Lower lobe of right lung (tissue), 2 donors: ENCODE data around the gene NFYC. TPM values are rescaled to one million over a fixed set of nuclear protein-coding genes. Genes with fewer than 3 reads are reported as not detected.

Source experiments
- ATAC-seq, 2 donors: fragments of 200-7000 bp; cut with Tn5 transposase; one replicate each; pipeline ENCODE4 v1.9.1; 2020 to 2022; ENCODE audit warnings: mild to moderate bottlenecking in 2 of 2, moderate library complexity in 2 of 2
- DNase-seq: peaks from one replicate; pipeline ENCODE4 v3.0.0-alpha.2; 2020
- H3K27ac ChIP-seq: fragments of 200-600 bp; one replicate; pipeline ENCODE4 v1.8.0; 2022
- H3K27me3 ChIP-seq: fragments of 200-600 bp; one replicate; pipeline ENCODE4 v1.8.0; 2022; ENCODE audit warnings: low read depth
- H3K36me3 ChIP-seq: fragments of 200-600 bp; one replicate; pipeline ENCODE4 v1.8.0; 2022; ENCODE audit warnings: mild to moderate bottlenecking
- H3K4me1 ChIP-seq: fragments of 200-600 bp; one replicate; pipeline ENCODE4 v1.8.0; 2022
- H3K4me3 ChIP-seq: fragments of 200-600 bp; one replicate; pipeline ENCODE4 v1.8.0; 2022; ENCODE audit warnings: mild to moderate bottlenecking
- H3K9me3 ChIP-seq: fragments of 200-600 bp; one replicate; pipeline ENCODE4 v1.8.0; 2022
- CTCF ChIP-seq: fragments of 200-600 bp; IDR thresholded peaks from one replicate; pipeline ENCODE4 v1.8.0; 2022; ENCODE audit warnings: antibody characterized with exemption, mild to moderate bottlenecking
- intact Hi-C: fragments of 100-400 bp; cut with DNase I; formaldehyde crosslinking; loops from one replicate; pipeline ENCODE4 v1.11.0; 2022
- total RNA-seq: library from RNA; stranded (reverse); fragmentation: NEBNext Ultra II Directional; extraction: Animal tissue kit (Norgen Biotek cat#: 25700); gene quantifications from one replicate; pipeline ENCODE4 v1.2.1, GENCODE V29; 2021
- donor health status: DM: no; HTN: yes; CAD: no; lungs with severe emphysema.

NFYC gene
- total RNA-seq, 1 donor from 2014 or later = 54.2 TPM

- intact Hi-C loops = no loop called here
- H3K36me3 ChIP-seq = peaks cover 99% of the 10 kb centered on the region
- no peaks in the 10 kb centered on the region for H3K9me3 ChIP-seq
- H3K27ac ChIP-seq = no peak overlapping the region
- no peaks in the 10 kb centered on the region for H3K4me1 ChIP-seq
- ATAC-seq (no peak), DNase-seq (no peak)
- H3K4me3 ChIP-seq = no peak overlapping the region
- no peak for TF ChIP-seq CTCF
- no peaks in the 10 kb centered on the region for H3K27me3 ChIP-seq
Measured at GRCh38 chr1:40758578-40759343, 67.3 kb downstream of the NFYC start.

DNA sequence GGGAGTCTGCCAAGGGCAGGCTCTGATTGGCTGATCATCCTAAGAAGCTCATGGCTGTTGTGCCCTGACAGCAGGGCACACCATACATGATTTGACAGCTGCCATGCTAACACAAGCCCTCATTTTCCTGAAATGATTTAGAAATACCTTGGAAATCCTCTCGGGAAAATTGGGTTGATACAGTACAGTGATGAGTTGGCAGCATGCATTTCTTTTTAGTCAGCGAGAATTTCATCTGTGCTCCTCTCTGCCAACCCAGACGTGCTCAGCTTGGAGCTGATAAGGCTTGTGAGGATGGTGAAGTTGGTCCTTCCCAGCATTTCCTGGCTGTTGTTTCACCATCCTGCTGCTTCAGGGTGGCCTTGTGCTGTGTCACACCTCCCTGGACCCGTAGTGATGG is 69.5 kb downstream of the NFYC start:
- Histone ChIP-seq H3K27me3 (no peaks in the 10 kb centered on the region), H3K9me3 (no peaks in the 10 kb centered on the region), H3K4me3 (no peak overlapping the region), H3K36me3 (peaks cover 99% of the 10 kb centered on the region), H3K27ac (no peak overlapping the region), H3K4me1 (no peaks in the 10 kb centered on the region)
- intact Hi-C loops = no loop called here
- ATAC-seq (no peak), DNase-seq (no peak)
- TF ChIP-seq CTCF = no peak

DNA sequence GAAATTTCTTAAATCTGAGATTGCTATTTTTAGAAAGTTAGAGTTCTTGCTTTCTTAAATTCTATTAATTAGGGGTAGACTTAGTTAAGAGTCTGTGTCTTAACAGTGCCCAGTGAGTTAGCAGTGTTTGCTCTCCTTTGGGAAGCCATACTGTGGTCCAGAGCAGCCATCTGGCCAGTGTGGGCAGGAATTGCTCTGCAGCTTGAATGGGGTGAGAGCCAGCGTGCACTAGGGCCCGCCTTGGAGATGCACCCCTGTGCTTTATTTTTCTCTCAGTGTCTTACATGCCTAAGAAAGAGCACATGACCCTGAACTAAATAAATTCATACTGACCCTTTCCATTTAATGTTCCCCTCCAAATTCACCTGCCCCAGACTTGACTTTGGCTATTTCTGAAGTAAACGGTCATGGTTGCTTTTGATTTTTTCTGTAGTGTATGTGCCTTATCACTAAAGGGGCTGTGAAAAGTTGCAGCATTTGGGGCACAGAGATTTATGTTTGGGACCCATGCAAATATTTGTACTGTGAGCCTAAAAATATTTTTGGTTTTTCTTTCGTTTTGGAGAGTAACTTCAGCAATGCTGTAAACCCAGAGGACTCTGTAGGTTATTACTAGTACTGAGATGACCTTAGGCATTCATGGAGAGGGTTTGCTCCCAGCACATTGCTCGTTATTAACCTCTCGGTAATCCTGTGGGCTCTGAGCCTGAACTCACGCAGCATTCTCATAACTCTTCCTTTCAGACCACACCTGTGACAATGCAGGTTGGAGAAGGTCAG is 70.8 kb downstream of the NFYC start:
- intact Hi-C loops = no loop called here

DNA sequence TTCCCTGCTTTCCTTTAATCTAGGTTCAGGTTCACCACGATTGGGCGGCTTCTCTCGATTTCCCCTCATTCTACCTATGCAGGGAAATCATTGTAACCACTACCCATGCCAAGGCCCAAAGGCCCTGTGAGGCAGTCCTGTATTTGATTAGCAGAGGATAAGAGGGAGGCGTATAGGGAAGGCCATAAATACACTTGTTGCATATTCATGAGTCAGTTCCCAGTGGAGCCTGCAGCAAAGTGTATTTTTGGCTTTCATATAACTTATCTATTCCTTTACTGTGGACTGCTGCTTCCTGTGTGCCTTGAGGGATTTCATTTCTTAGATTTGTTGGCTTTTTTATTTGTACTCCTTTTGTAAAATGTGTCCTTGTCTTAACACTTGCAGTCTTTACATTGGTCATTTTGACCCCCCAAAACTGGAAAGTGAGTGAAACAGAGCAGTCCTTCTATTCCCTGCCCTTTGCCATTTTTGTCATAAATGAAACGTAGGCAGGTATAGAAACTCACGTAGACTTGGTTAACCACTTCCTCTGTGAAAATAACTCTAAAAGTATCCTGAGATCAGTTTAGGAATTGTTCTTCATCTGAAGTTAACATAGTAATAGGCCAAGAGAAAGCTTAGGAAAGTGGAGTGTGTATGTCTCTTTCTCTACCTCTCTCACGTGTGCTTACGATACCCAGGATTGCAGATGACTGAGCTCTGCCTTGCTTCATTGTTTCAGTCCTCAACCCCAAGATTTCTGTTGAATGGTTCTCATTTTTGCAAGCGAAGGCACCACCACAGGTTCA is 72.4 kb downstream of the NFYC start:
- ATAC-seq (no peak), DNase-seq (no peak)
- intact Hi-C loops = no loop called here
- H3K4me3 ChIP-seq = no peak overlapping the region
- H3K27ac ChIP-seq = no peak overlapping the region
- peaks cover 99% of the 10 kb centered on the region for H3K36me3 ChIP-seq
- TF ChIP-seq CTCF = no peak
- no peaks in the 10 kb centered on the region for H3K9me3 ChIP-seq
- H3K27me3 ChIP-seq = no peaks in the 10 kb centered on the region
- no peaks in the 10 kb centered on the region for H3K4me1 ChIP-seq

More for the DNA sequence above, 70.8 kb downstream of the NFYC start:
- H3K9me3 ChIP-seq = no peaks in the 10 kb centered on the region
- peaks cover 99% of the 10 kb centered on the region for H3K36me3 ChIP-seq
- no peaks in the 10 kb centered on the region for H3K4me1 ChIP-seq
- H3K27ac ChIP-seq = no peak overlapping the region
- ATAC-seq = no peak
- no peak overlapping the region for H3K4me3 ChIP-seq
- H3K27me3 ChIP-seq = no peaks in the 10 kb centered on the region
- DNase-seq = no peak
- TF ChIP-seq CTCF = no peak

- Histone ChIP-seq H3K36me3 (peaks cover 99% of the 10 kb centered on the region), H3K27me3 (no peaks in the 10 kb centered on the region), H3K27ac (no peak overlapping the region), H3K4me3 (no peak overlapping the region), H3K4me1 (no peaks in the 10 kb centered on the region), H3K9me3 (no peaks in the 10 kb centered on the region)
- intact Hi-C loops = no loop called here
- DNase-seq = no peak
- no peak for ATAC-seq
- no peak for TF ChIP-seq CTCF
Measured at GRCh38 chr1:40764981-40765380, 73.5 kb downstream of the NFYC start.
